ENCODE data around the gene EXOC2. TPM values are rescaled to one million over a fixed set of nuclear protein-coding genes. Genes with fewer than 3 reads are reported as not detected.

EXOC2 gene
- total and polyA plus RNA-seq, 2 donors (not counting 3 experiments of a cell fraction or from before 2014, with no cell fraction given) = 18.2 to 30.8 TPM

DNA sequence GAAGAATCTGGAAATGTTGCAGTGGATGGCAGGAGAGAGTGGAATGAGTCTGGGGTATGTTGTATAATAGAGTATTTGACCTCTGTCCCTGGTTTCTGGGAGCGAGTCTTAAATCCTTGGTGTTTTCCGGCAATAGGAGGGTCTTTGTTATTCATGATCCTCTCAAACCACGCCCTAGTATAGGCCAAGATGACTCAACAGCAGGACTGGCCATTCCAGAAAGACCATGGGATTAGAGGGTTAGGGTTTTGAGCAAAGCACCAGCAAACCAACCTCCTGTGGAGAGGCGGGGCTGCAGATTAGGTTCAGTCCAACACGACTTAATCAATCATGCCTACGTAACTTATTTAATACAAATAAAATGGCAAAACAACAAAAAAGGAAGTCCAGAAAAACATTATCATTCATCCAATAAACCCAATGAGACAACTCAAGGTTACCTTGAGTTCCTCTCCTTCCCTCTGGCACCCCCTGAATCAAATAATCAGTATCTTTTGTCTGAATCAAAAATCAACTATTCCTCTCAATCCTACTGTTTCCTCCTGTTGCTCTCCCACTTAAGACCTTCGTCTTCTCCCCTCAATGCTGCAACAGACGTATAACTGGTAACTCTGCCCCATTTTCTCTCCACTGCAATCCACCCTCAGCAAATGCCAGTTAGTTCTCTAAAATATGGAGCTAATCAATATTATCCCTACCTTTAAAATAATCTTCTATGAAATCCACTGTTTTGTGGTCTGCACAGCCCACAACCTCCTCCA is 51.5 kb downstream of the EXOC2 start:
- no peaks in the 10 kb centered on the region for H3K9me3 ChIP-seq (replicated peaks; ENCODE audit: control insufficient read depth, insufficient read depth, low read length)
- H3K9me1 ChIP-seq (replicated peaks; ENCODE audit: control insufficient read depth, extremely low read depth, insufficient read depth, low read length) = no peaks in the 10 kb centered on the region
- no peak for TF ChIP-seq GATA2 (IDR thresholded peaks at IDR 0.05; ENCODE audit: insufficient read depth, insufficient read length, low read depth, low read length)
- TF ChIP-seq POLR2A (IDR thresholded peaks at IDR 0.05; ENCODE audit: low read depth, low read length) = no peak
- TF ChIP-seq, protein P1, sequence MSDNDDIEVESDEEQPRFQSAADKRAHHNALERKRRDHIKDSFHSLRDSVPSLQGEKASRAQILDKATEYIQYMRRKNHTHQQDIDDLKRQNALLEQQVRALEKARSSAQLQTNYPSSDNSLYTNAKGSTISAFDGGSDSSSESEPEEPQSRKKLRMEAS (IDR thresholded peaks at IDR 0.05; ENCODE audit: insufficient read depth, insufficient read length) = no peak
- no peak for TF ChIP-seq JUN (IDR thresholded peaks at IDR 0.05; ENCODE audit: borderline replicate concordance, insufficient read depth, insufficient read length, low read depth)
- no peak for TF ChIP-seq POLR2AphosphoS5 (IDR thresholded peaks at IDR 0.05; ENCODE audit: insufficient read depth, low read depth, low read length)
- no peak for TF ChIP-seq EZH2 (IDR thresholded peaks at IDR 0.05; ENCODE audit: borderline replicate concordance, low read depth, low read length, severe bottlenecking)
- TF ChIP-seq, protein P2, sequence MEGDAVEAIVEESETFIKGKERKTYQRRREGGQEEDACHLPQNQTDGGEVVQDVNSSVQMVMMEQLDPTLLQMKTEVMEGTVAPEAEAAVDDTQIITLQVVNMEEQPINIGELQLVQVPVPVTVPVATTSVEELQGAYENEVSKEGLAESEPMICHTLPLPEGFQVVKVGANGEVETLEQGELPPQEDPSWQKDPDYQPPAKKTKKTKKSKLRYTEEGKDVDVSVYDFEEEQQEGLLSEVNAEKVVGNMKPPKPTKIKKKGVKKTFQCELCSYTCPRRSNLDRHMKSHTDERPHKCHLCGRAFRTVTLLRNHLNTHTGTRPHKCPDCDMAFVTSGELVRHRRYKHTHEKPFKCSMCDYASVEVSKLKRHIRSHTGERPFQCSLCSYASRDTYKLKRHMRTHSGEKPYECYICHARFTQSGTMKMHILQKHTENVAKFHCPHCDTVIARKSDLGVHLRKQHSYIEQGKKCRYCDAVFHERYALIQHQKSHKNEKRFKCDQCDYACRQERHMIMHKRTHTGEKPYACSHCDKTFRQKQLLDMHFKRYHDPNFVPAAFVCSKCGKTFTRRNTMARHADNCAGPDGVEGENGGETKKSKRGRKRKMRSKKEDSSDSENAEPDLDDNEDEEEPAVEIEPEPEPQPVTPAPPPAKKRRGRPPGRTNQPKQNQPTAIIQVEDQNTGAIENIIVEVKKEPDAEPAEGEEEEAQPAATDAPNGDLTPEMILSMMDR (IDR thresholded peaks at IDR 0.05; ENCODE audit: extremely low read depth in 1 of 2, insufficient read depth in 1 of 2, low read depth in 1 of 2, low read length in 2 of 2) = no peak
- no peak for TF ChIP-seq MYC (IDR thresholded peaks at IDR 0.05; ENCODE audit: low read depth, low read length)
- TF ChIP-seq FOS (IDR thresholded peaks at IDR 0.05; ENCODE audit: borderline replicate concordance, insufficient read depth, low read length) = no peak
- no peaks in the 10 kb centered on the region for H3K27me3 ChIP-seq (ENCODE audit: control insufficient read depth in 2 of 2, insufficient read depth in 2 of 2, low read length in 2 of 2)
- ChIA-PET CTCF (interaction anchor here (1.0 kb wide), 1 partner anchor 81 kb away, joined by 3 read pairs; no protein-coding TSS in a partner anchor), POLR2A (no interaction called here)
- peaks cover 26% of the 10 kb centered on the region for H3K79me2 ChIP-seq (ENCODE audit: control insufficient read depth, insufficient read depth, low read length)
- H3K4me2 ChIP-seq (ENCODE audit: insufficient read depth, low read length) = no peak overlapping the region
- intact Hi-C loops (cut with micrococcal nuclease) = no loop called here
- H3K36me3 ChIP-seq (ENCODE audit: control insufficient read depth in 2 of 2, extremely low read depth in 1 of 2, insufficient read depth in 2 of 2, low read length in 2 of 2) = no peaks in the 10 kb centered on the region
- BruUV-seq (replicated peaks) = no TSS peak
- peaks cover 3% of the 10 kb centered on the region for H3K4me1 ChIP-seq (ENCODE audit: control insufficient read depth, extremely low read depth, insufficient read depth, low read length)
- no peak overlapping the region for H3K4me3 ChIP-seq (replicated peaks in 1 of 3; ENCODE audit: insufficient read depth in 1 of 3, low read depth in 1 of 3, low read length in 3 of 3)
- no peak overlapping the region for H3K27ac ChIP-seq (ENCODE audit: insufficient read depth, low read depth, low read length)
- dilution Hi-C loops (cut with MboI; ENCODE audit: extremely low pct_ligation_motif_present, low sequenced_read_pairs) = no loop called here
- FAIRE-seq = no peak
- H2AFZ ChIP-seq (ENCODE audit: low read depth, low read length) = no peak overlapping the region
- H4K20me1 ChIP-seq (replicated peaks; ENCODE audit: control insufficient read depth, extremely low read depth, insufficient read depth, low read length) = no peaks in the 10 kb centered on the region
- no peak overlapping the region for H3K9ac ChIP-seq (replicated peaks; ENCODE audit: extremely low read depth, insufficient read depth, low read length)
- no peak for DNase-seq (ENCODE audit: low read depth, low spot score)
